OCI-M1 (cell line): Measurements from ENCODE around the gene KCNJ6.

Experiments used
- DNase-seq: peaks from one replicate; lab custom pipeline; 2025; lab: John Stamatoyannopoulos, UW

KCNJ6 gene

DNA sequence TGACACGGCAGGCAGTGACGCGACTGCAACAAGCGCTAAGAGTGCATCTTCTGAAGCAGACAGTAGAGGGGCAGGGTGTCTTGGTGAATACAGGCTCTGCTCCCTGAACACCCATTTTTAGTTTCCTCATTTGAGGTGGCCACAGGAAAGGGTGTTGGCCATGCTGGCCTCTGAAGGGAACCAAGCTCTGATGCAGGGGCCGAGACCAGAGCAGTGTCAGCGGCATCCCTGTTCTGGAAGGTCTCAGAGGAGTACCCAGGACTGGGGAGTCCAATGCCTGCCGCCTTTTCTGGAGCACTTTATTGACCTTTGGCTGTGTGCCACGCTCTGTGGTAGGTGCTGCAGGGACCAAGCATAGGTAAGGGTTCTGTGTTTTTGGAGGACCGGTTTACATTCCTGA is 100.4 kb downstream of the KCNJ6 start:
- DNase-seq = no peak

DNA sequence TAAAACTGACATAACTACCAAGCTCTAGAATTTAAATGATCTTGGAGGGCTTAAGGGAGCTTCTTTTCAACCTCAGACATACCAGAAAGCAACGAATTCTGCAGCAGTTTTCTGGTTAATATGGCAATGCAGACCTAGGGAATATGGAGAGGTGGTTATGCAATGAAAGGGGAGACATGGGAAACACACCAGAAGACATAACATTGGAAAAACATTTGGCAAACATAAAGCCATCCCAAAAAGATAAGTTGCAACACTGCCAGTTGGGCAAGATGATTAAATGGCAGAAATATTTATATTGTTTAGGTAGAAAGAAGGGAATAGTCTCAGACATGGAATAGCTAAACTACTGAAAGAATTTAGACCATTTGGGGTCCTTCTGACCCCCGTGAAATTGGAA is 104.5 kb downstream of the KCNJ6 start:
- no peak for DNase-seq

DNA sequence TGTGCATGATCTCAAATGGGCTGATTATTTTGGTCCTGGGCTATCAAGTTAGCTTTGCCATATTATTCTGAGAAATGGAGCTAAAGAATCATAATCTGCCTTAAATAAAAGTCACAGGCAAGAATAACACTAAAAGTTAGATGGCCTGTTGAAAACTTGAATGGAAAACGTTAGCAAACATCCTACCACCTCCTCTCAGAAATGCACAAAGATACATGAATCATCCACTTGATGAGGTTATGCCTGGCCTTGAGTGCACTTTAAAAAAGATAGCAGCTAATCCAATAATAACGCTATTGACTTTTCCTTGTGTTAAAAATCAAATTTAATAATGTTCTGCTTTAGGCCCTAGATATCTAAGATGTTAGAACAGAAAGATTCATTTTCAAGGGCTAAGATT is 108.0 kb downstream of the KCNJ6 start:
- DNase-seq = no peak

DNA sequence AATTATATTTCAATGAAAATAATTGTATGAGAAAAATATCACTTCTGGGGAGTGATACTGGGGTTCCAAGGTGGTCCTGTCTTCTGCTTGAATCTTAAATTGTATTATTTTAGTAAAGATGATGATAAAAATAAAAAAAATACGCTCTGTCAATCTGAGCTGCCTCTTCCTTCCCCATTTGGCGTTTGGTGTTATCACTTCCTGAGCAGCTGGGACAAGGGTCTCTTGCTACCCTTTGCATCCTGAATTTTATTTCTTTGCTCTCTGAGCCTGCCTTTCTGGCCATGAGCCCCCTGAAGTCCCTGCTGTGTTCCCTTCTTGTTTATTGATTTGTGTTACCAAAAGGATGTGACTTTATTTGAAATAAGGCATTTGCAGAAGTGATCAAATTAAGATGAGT is 111.0 kb downstream of the KCNJ6 start:
- no peak for DNase-seq

DNA sequence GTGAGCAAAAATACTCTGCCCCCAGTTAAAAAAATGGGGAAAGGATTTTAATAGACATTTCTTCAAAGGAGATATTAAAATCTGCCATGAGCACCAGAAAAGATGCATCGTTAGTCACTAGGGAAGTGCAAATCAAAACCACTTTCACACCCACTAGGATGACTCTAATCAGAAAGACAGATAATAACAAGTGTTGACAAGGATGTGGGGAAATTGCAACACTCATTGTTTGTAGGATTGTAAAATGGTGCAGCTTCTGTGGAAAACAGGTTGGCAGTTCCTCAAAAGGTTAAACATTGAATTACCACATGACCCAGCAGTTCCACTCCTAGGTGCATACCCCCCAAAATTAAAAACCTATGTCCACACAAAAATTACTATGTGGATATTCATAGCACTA is 112.3 kb downstream of the KCNJ6 start:
- DNase-seq = no peak

DNA sequence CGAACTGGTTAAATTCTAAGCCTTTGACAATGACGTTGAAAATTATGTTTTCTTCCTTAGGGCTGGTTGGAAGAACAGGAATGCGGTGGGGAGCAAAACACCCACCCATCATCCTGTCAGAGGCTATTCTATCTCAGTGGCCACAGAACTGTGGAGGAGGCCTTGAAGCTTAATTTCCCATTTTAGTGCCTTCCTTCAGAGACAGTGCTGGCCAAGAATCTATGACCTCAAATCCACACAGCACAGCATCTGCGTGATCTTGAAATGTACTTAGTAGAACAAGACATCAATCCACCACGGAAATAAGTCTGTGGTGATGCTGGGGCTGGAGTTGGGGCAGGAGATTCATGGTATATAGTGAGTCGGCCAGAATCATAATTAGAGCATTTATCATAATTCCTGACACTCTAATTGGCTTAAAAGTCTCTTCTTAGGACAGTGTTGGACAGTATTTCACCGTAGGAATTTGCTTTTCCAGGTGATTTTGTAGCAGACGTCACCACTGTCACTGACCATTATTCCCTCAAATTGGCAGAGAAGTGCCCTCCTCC is 113.1 kb downstream of the KCNJ6 start:
- DNase-seq = no peak

DNA sequence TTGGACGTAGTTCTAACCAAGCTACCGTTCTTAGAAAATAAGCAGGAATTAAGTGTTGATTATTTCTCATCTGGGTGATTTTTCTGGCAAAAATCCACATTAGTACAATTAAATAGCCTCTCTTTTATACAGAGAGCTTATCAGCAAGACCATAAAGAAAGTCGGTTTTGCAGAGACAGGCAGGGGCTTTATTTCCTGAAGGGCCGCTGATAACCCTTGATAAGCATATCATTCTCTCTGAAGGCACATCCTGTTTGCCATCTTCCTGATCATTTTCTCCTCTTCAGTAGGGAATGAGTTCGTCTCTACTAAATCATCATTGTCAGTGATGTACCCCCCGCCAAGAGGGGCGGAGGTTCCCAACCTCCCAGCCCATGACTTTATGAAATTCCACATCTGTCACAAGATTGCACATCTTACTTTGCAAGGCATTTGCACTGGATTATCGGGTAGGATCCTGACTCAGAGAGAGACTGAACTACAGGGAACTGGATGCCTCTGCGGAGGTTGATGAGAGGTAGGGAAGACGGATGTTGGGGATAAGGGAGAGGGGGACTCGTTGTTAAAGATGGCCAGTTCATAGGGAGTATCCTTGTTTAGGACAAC is 115.7 kb downstream of the KCNJ6 start:
- peak; percentile 33 for DNase-seq

DNA sequence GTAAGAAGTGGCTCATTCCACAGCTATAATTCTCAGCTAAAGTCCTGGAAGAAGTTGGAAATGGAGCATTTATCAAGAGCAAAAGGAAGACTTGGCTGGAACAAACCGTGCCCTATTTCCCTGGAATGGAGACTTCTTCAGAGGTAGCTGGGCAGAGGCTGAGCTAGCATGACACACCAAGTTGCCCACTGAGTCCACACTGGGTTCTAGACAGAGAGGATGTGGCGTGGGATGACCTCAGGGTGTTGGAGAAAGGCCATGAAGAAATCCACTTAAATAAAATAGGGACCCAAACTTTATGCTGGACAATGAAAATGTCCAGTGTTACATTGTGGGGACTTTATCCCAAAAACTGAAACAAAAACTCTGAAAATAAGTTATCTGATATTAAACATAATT is 116.2 kb downstream of the KCNJ6 start:
- no peak for DNase-seq

DNA sequence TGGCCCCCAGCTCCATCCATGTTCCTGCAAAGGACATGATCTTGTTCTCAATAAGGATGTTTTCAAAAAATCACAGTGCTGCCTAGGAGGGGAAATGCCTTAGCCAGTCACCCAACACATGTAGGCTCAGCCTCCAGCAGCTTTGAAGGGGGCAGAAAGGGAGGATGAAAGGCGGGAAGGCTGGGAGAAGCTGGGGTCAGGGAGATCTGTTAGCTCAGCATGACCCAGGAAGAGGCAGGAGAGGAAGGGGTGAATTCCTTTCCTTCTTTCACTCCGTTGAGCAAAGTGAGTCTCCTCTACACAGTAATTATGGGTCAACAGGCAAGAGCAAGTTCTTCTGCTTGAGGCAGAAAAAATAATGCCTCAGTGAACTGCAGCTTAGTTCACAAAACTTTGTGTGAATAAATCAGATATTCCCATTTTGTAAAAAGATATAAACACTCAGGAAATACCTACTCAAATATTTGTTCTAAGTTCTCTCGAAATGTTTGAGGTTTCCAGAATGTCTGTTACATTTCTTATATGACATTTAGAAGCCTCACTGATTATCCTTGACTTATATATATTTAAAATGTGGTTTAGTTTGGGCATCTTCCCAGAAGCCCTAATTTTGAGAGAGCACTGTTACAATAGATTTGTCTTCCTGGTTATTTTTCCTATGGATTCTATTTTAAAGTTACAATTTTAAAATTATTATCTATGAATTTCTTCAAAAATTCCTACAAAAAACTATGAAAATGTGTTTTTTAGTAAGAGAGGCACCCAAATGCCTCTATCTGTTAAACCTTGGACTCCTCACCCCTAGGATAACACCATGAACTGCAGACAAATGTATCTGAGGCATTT is 116.8 kb downstream of the KCNJ6 start:
- no peak for DNase-seq

DNA sequence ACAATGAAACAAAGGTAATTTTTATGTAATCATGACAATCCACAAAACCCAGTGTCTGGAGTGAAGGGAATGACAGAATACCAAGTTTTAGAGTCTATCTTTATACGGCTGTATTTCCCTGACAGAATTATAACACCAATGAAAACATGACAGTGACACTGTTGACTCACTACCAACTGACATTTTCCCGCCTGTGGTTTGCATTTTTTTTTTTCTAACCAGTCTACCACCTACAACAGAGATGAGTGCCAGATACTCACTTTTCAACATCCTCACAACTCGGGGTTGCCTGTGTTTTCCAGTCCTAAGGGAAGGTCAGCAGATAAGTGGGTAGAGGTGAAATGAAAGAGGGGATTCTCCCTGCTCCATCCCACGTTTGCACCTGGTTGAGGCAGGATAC is 118.9 kb downstream of the KCNJ6 start:
- DNase-seq = no peak

DNA sequence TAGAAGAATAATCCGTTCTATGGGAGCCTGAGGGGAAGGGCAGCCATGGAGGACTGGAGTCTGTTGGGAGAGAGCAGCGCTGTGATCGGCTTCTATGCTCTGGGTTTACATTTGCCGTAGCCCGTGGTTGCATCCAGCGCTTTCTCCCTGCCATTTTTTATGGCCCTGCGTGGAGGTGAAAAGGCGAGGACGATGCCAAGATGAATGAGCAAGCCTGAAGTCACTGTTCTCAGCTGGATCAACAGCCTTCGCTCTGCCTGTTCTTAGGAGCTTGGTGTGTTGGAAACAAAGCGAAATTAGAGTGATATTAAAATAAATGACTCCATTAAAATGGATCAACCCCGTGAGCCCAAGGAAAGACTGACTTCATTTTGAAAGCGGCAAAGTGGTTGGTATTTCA is 120.2 kb downstream of the KCNJ6 start:
- DNase-seq = no peak

DNA sequence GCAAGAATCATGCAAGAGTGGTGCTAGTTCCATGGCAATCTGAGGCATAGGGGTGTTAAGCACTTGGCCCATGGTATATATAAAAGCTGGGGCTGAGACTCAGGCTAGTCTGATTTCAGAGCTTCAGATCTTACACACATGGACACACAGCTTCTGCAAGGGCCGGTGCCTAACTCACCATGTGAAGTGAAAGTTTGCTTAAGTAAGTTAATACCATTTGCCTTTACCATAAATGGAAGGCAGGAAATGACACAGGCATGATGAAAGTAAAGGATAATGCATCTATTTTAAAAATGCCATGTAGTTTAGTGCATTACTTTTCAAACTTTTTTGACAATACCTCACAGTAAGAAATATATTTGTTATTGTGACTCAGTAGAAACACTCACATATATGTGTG is 122.6 kb downstream of the KCNJ6 start:
- no peak for DNase-seq

DNA sequence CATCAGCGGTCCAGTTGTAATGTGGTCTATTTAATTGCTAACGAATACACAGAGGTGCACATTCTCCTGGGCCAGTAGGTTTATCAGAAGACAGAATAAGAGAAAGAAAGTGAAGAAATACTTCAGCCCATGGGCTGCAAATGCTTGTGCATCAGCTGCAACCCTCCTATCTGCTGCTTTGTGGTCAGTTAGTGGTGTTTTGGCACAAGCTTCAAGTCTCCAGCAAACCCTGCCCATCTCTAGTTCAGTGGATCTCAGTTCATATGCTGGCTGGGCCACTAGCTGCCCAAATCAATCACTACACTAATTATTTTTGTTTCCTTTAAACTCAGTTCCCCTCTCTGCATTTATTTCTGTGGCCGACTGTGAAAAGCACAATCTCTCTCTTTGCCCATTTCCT is 124.2 kb downstream of the KCNJ6 start:
- DNase-seq = no peak

DNA sequence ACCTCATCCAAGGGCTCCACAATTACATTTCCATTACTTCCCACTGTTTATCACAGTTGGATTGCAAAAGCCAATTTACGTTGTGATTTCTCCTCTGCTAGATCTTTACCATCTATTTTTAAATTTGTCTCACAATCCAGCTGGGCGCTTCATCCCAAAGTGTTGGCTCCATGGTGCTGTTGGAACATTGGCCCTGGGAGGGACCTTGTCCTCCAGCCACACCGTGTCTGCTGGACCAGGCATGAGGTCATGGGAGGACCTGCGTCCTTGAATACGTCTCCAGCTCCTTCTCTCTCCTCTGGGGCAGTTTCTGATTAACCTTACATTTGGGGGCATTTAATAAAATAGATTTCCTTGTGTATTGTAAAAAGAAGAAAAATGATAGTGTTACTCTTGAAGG is 125.4 kb downstream of the KCNJ6 start:
- no peak for DNase-seq

DNA sequence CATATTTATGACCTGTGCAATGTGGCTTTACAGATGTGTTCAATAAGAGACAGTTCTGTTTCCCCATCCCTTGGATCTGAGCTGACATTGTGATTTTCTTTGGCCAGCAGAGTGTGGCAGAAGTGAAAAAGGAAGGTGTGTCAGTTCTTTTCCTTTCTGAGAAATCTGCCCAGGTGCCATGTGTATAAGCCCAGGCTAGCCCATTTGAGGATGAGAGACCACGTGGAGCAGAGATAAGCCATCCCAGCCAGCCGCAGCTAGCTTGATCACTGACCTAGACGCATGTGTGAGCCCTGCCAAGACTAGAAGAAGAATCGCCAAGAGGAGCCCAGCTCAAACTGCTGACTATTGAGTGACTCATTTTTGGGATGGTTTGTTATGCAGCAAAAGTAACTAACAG is 127.8 kb downstream of the KCNJ6 start:
- DNase-seq = no peak

DNA sequence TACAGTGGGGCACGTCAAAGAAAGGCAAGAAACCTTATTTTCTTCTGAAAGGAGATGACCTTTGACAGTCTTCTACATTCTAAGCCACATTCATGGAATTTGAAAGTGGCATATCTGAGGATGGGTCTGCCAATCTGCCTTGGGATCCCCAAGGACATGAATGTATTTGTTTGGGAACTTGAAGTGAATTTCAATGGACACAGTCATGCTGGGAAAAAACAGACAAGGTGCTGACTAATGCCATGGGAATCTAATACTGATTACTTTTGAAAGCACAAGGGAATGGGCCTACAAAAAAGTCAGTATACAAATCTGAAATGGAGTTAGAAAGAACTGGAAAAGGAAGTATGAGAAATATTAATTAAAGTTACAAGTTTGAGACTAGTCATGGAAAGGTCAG is 128.8 kb downstream of the KCNJ6 start:
- no peak for DNase-seq

DNA sequence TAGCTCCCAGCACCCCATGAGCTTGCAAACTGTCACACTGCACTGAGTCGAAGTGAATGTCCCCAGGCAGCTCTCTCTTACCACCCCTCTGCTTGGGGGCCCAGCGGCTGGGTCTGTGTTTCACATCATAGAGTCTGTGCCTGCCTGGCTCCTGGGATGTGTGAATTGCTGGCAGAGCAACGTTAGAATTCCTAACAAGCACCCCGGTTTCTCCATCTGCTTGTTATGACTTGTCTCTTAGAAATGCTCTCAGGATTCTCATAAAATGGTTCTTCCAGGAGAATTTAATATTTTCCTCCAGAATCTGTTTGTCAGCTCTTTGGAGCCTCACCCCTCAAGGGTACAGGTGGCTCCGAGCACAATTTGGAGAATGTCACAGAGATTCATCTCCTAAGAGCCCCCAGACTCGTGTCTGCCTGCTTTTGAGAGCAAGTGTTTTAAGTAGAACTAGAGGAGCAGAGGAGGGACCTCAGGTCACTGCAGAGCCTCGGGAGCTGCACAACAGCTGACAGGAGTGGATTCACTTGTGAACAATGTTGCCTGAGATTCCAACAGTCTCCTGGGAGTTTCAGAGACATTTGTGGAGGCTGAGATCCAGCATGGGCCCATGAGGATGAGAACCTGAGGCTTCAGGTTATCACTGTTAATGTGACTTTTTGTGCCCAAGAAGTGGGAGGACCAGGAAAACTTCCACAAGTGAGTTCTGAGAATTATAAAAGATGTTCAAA is 131.5 kb downstream of the KCNJ6 start:
- no peak for DNase-seq

DNA sequence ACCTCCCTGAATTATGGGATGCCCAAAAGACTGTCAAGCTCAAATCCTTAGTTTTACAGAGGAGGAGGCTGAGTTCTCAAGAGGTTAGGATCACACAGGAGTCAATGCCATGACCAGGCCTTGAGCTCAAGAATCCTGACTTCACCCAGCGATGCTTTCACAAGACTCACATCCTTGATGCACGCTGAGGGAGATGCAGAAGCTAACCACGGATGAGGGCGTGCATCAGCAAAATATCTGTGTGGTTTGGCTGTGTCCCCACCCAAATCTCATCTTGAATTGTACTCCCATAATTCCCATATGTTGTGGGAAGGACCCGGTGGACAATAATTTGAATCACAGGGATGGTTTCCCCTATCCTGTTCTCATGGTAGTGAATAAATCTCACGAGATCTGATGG is 133.2 kb downstream of the KCNJ6 start:
- no peak for DNase-seq

DNA sequence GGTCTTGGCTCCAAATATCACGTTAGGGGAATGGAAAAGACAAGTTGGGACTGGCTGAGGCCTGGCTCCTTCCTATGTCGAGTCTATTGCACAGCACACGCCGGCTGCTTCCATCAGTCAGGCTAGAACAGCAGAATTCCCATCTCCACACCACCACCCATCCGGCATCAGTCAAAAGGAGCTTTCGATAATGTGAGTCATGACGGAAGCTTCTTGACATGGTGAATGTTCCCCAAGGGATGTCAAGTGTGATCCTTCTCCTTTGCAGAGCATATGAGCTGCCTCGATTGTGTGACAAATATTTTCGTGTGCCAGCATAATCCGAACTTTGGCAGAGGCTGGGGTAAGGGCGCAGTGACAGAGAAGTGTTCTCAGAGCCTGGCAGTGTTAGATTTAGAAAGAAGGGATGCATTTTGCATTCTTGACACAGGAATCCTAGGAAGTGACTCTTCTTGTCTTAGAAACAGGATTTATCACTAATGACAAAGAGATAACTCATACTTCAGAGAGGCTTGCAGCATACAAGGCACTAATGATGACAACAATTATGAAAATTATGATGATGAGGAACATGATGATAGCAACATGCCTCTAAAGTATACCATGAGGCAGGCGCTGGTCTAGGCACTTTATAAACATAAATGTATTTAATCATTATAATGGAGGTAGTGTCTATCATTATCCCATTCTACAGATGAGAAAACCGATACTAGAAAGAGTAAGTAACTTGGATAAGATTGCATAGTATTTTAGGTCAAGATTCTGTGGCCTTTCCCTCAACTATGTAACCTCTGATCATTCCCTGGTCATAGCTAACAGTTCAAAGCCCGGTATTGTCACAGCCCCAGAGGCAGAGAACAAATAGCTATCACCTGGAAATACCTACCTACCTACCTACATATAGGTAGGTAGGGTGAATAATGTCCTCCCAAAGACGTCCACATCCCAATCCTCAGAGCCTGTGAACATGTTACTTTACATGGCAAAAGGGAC is 135.0 kb downstream of the KCNJ6 start:
- DNase-seq = no peak

DNA sequence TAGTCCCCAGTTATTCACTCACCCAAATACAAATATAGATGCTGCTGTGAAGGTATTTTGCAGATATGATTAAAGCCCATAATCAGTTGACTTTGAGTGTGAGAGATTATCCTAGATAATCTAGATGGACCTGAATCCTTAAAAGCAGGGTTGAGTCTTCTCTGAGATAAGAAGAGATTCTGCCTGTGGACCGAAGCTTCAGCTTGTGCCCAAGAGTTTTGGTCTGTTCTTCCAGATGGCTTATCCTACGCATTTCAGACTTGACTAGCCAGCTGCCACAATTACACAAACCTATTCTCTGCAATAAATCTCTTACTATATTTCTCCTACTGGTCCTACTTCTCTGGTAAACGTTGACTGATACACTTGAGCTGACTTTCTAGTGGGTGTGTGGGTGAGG is 145.1 kb downstream of the KCNJ6 start:
- DNase-seq = no peak

DNA sequence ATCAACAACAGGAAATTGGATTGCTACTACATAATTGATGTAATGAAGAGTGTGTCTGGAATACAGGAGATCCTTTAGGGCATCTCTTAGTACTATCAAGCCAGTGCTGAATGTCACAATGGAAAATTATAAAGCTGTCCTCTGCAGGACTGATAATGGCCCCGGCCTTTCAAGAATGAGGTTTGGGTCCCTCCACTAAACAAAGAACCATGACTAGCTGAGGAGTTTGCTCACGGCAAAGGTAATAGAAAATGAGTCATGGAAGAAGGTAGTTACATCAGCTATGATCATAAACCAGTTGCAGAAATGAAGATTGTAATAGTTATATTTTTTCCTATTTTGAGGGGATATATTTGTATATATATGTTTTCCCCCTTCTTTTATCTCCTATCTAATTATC is 145.8 kb downstream of the KCNJ6 start:
- DNase-seq = no peak

DNA sequence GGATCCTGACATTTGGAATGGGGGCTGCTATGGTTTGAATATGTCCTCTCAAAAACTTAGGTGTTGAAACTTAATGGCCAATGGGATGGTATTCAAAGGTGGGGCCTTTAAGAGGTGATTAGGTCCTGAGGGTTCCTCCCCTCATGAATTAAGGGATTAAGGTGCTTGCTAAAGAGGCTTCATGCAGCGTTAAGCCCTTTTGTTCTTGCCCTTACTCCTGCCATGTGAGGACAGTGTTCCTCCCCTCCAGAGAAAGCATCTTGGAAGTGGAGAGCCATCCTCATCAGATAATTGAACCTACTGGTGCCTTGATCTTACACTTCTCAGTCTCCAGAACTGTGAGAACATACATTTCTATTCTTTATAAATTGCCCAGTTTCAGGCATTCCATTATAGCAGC is 146.6 kb downstream of the KCNJ6 start:
- DNase-seq = no peak
